Keratinocyte (primary cell): ENCODE data around the gene CENPQ. TPM values are rescaled to one million over a fixed set of nuclear protein-coding genes. Genes with fewer than 3 reads are reported as not detected.

Source experiments
- DNase-seq: peaks from one replicate; pipeline ENCODE4 v3.0.0-alpha.2; 2011; ENCODE audit warnings: low read depth, missing footprints, low spot score
- FAIRE-seq: peaks from 2 replicates; lab custom pipeline; 2011; peaks lifted over from hg19 to GRCh38; lab: Jason Lieb, UNC
- H2AFZ ChIP-seq: 2 replicates; pipeline ENCODE4 v1.6.0; 2012; ENCODE audit warnings: low read length, control low read depth, inconsistent platforms; ENCODE audit not compliant: control insufficient read depth
- H3K27ac ChIP-seq: 2 replicates; pipeline ENCODE4 v1.5.1; 2011; ENCODE audit warnings: low read length; ENCODE audit not compliant: control insufficient read depth, insufficient read depth
- H3K27me3 ChIP-seq: 3 replicates; pipeline ENCODE4 v1.6.0; 2011; ENCODE audit warnings: low read length; ENCODE audit not compliant: control insufficient read depth, insufficient read depth; ENCODE audit errors: extremely low read depth
- H3K36me3 ChIP-seq, 2 experiments: 2 replicates in 1 of 2; 3 replicates in 1 of 2; pipeline ENCODE4 v1.5.1; 2011; ENCODE audit warnings: low read length in 2 of 2, mild to moderate bottlenecking in 1 of 2; ENCODE audit not compliant: control insufficient read depth in 2 of 2, insufficient read depth in 2 of 2; ENCODE audit errors: extremely low read depth in 1 of 2
- H3K4me1 ChIP-seq: 3 replicates; pipeline ENCODE4 v1.5.1; 2011; ENCODE audit warnings: low read length; ENCODE audit not compliant: control insufficient read depth, insufficient read depth; ENCODE audit errors: extremely low read depth
- H3K4me2 ChIP-seq: 3 replicates; pipeline ENCODE4 v1.6.0; 2011; ENCODE audit warnings: low read depth, low read length; ENCODE audit not compliant: control insufficient read depth, insufficient read depth; ENCODE audit errors: extremely low read depth
- H3K4me3 ChIP-seq, 3 experiments: fragments of 200-600 bp in 1 of 3; sonication (generic) in 1 of 3; 2 replicates in 2 of 3; 3 replicates in 1 of 3; pipeline ENCODE4 v1.5.1; 2011 to 2016; ENCODE audit warnings: low read length in 3 of 3, mild to moderate bottlenecking in 3 of 3, control low read depth in 2 of 3, inconsistent platforms in 1 of 3, low read depth in 1 of 3, mixed read lengths in 1 of 3, mixed run types in 1 of 3, moderate library complexity in 1 of 3; ENCODE audit not compliant: control insufficient read depth in 2 of 3, insufficient read depth in 2 of 3; ENCODE audit errors: extremely low read depth in 1 of 3
- H3K79me2 ChIP-seq: 2 replicates; pipeline ENCODE4 v1.6.0; 2012; ENCODE audit warnings: low read length; ENCODE audit not compliant: control insufficient read depth, insufficient read depth
- H3K9ac ChIP-seq: 3 replicates; pipeline ENCODE4 v1.6.0; 2011; ENCODE audit warnings: low read length; ENCODE audit not compliant: control insufficient read depth, insufficient read depth; ENCODE audit errors: extremely low read depth
- H3K9me1 ChIP-seq: 3 replicates; pipeline ENCODE4 v1.6.0; 2011; ENCODE audit warnings: low read length; ENCODE audit not compliant: control insufficient read depth, insufficient read depth; ENCODE audit errors: extremely low read depth
- H3K9me3 ChIP-seq: 2 replicates; pipeline ENCODE4 v1.5.1; 2012; ENCODE audit warnings: low read depth, low read length; ENCODE audit not compliant: control insufficient read depth
- H4K20me1 ChIP-seq: 3 replicates; pipeline ENCODE4 v1.6.0; 2011; ENCODE audit warnings: low read length; ENCODE audit not compliant: control insufficient read depth, insufficient read depth; ENCODE audit errors: extremely low read depth
- CTCF ChIP-seq, 3 experiments: IDR thresholded peaks in 1 of 3; conservative IDR thresholded peaks in 1 of 3; optimal IDR thresholded peaks in 1 of 3; 2 replicates in 2 of 3; 3 replicates in 1 of 3; pipeline versions ENCODE3 to v1.5.1; 2011; ENCODE audit warnings: low read length in 3 of 3, mild to moderate bottlenecking in 3 of 3, moderate library complexity in 2 of 3, control low read depth in 1 of 3, inconsistent platforms in 1 of 3; ENCODE audit not compliant: insufficient read depth in 2 of 3; ENCODE audit errors: extremely low read depth in 1 of 3
- EZH2 ChIP-seq: IDR thresholded peaks from one replicate; pipeline ENCODE4 v1.6.1; 2012; ENCODE audit warnings: inconsistent platforms, mild to moderate bottlenecking, low read length, moderate library complexity
- dilution Hi-C: fragments of 300-500 bp; cut with MboI; formaldehyde crosslinking; loops from one replicate; pipeline ENCODE4 v1.7.0; 2020; ENCODE audit warnings: low sequenced_read_pairs; ENCODE audit not compliant: extremely low pct_ligation_motif_present
- polyA plus RNA-seq, 5 experiments: library from polyadenylated mRNA; depleted of rRNA in 3 of 5; stranded (reverse) in 3 of 5; stranded (forward) in 1 of 5; unstranded in 1 of 5; fragments of >200 nt; gene quantifications; 1 replicate in 1 of 5; 2 replicates in 3 of 5; 3 replicates in 1 of 5; pipeline versions ENCODE4 v1.2.1 to v1.2.3, GENCODE V29; 2011 to 2012; ENCODE audit warnings: missing spikeins in 2 of 5, low read depth in 1 of 5, low replicate concordance in 1 of 5

Gene CENPQ
- polyA plus RNA-seq, 1 donor (not counting 4 experiments of a cell fraction or from before 2014, with no cell fraction given), result 7.5 TPM

GRCh38 chr6:49499126-49499525 is 36.0 kb downstream of the CENPQ start:
- H4K20me1 ChIP-seq, result no peaks in the 10 kb centered on the region
- H3K36me3 ChIP-seq, result no peaks in the 10 kb centered on the region
- no peak overlapping the region for H3K4me3 ChIP-seq
- H3K27ac ChIP-seq, result no peak overlapping the region
- no peak for TF ChIP-seq EZH2
- no peak for TF ChIP-seq CTCF (optimal IDR thresholded peaks at IDR 0.05 in 1 of 3, IDR thresholded peaks at IDR 0.05 in 1 of 3, conservative IDR thresholded peaks at IDR 0.05 in 1 of 3; ENCODE audit: extremely low read depth in 1 of 3, insufficient read depth in 2 of 3, low read length in 3 of 3)
- H3K79me2 ChIP-seq, result no peaks in the 10 kb centered on the region
- peaks cover under 1% of the 10 kb centered on the region for H3K4me1 ChIP-seq
- DNase-seq (no peak), FAIRE-seq (no peak)
- no peak overlapping the region for H3K4me2 ChIP-seq
- H3K9me1 ChIP-seq, result no peaks in the 10 kb centered on the region
- no peak overlapping the region for H3K9ac ChIP-seq
- H3K9me3 ChIP-seq, result no peaks in the 10 kb centered on the region
- H3K27me3 ChIP-seq, result no peaks in the 10 kb centered on the region
- H2AFZ ChIP-seq, result no peak overlapping the region
- dilution Hi-C loops, result no loop called here

GRCh38 chr6:49499623-49500022 is 36.5 kb downstream of the CENPQ start, which contains the start of gene GLYATL3:
TSS of gene GLYATL3 (plus strand) at chr6:49499923. CDS start at chr6:49511991, 12,068 bp downstream.
- Histone ChIP-seq H3K27me3 (no peaks in the 10 kb centered on the region), H3K9ac (no peak within 1 kb of the TSS), H2AFZ (no peak within 1 kb of the TSS), H3K9me3 (no peaks in the 10 kb centered on the region), H3K4me2 (no peak within 1 kb of the TSS), H4K20me1 (no peaks in the 10 kb centered on the region), H3K4me3 (no peak within 1 kb of the TSS), H3K9me1 (no peaks in the 10 kb centered on the region), H3K36me3 (no peaks in the 10 kb centered on the region), H3K79me2 (no peaks in the 10 kb centered on the region), H3K4me1 (peaks cover 3% of the 10 kb centered on the region), H3K27ac (no peak within 1 kb of the TSS)
- dilution Hi-C loops, result no loop called here
- DNase-seq (no peak), FAIRE-seq (no peak)
- TF ChIP-seq CTCF (optimal IDR thresholded peaks at IDR 0.05 in 1 of 3, IDR thresholded peaks at IDR 0.05 in 1 of 3, conservative IDR thresholded peaks at IDR 0.05 in 1 of 3; ENCODE audit: extremely low read depth in 1 of 3, insufficient read depth in 2 of 3, low read length in 3 of 3) (no peak), EZH2 (no peak)
